PC-3 (cell line): ENCODE results near the gene HSD17B4. TPM values are rescaled to one million over a fixed set of nuclear protein-coding genes. Genes with fewer than 3 reads are reported as not detected.

ENCODE experiments used
- ATAC-seq: fragments of 200-7000 bp; cut with Tn5 transposase; 2 replicates; pipeline ENCODE4 v1.9.1; 2020; ENCODE audit warnings: mild to moderate bottlenecking, moderate library complexity
- BruUV-seq: library from RNA; stranded (reverse); fragments of 400-500 nt; replicated peaks from 2 replicates; lab custom pipeline; 2021; lab: Mats Ljungman, UMichigan
- CTCF ChIA-PET: fragments of 300-600 bp; sonication (Branson Sonifier 250); formaldehyde crosslinking; loops from one replicate; lab custom pipeline; 2022; ENCODE audit warnings: antibody characterized with exemption; lab: Charles Lee
- POLR2A ChIA-PET: fragments of 300-600 bp; sonication (Branson Sonifier 250); formaldehyde crosslinking; loops from one replicate; lab custom pipeline; 2022; ENCODE audit warnings: antibody characterized with exemption; ENCODE audit not compliant: unreplicated experiment; lab: Charles Lee
- DNase-seq: peaks from one replicate; pipeline ENCODE4 v3.0.0-alpha.2; 2015
- H2AFZ ChIP-seq: fragments of 300-600 bp; sonication (generic); 2 replicates; pipeline ENCODE4 v1.6.0; 2016; ENCODE audit warnings: antibody characterized with exemption, low read length
- H3F3A ChIP-seq: fragments of 300-600 bp; sonication (generic); one replicate; pipeline ENCODE4 v1.6.0; 2017; ENCODE audit warnings: antibody characterized with exemption, low read length, control low read depth, mild to moderate bottlenecking; ENCODE audit not compliant: unreplicated experiment
- H3K27ac ChIP-seq: fragments of 300-600 bp; sonication (generic); 2 replicates; pipeline ENCODE4 v1.5.1; 2016; ENCODE audit warnings: mild to moderate bottlenecking, low read length
- H3K27me3 ChIP-seq: fragments of 300-600 bp; sonication (generic); 2 replicates; pipeline ENCODE4 v1.6.1; 2016; ENCODE audit warnings: low read length, mixed read lengths
- H3K36me3 ChIP-seq: fragments of 300-600 bp; sonication (generic); 2 replicates; pipeline ENCODE4 v1.6.1; 2016; ENCODE audit warnings: low read depth, mixed run types, low read length, mixed read lengths
- H3K4me1 ChIP-seq: fragments of 300-600 bp; sonication (generic); 2 replicates; pipeline ENCODE4 v1.5.1; 2016; ENCODE audit warnings: low read length; ENCODE audit not compliant: insufficient read depth
- H3K4me2 ChIP-seq: fragments of 300-600 bp; sonication (generic); 2 replicates; pipeline ENCODE4 v1.6.0; 2016; ENCODE audit warnings: low read length
- H3K4me3 ChIP-seq: fragments of 300-600 bp; sonication (generic); 2 replicates; pipeline ENCODE4 v1.5.1; 2016; ENCODE audit warnings: mild to moderate bottlenecking, low read length, mixed read lengths
- H3K79me2 ChIP-seq: fragments of 300-600 bp; sonication (generic); 2 replicates; pipeline ENCODE4 v1.6.1; 2017; ENCODE audit warnings: low read length, mixed read lengths
- H3K9ac ChIP-seq: fragments of 300-600 bp; sonication (generic); 2 replicates; pipeline ENCODE4 v1.6.0; 2016; ENCODE audit warnings: mild to moderate bottlenecking, low read length
- H3K9me2 ChIP-seq: fragments of 300-600 bp; sonication (generic); replicated peaks from 2 replicates; pipeline ENCODE4 v1.6.1; 2016; ENCODE audit warnings: mixed run types, low read length, mixed read lengths
- H3K9me3 ChIP-seq: fragments of 300-600 bp; sonication (generic); 2 replicates; pipeline ENCODE4 v1.6.1; 2016; ENCODE audit warnings: low read length, mixed read lengths
- H4K20me1 ChIP-seq: fragments of 300-600 bp; sonication (generic); 2 replicates; pipeline ENCODE4 v1.6.1; 2016; ENCODE audit warnings: low read length, mixed read lengths
- CTCF ChIP-seq: fragments of 300-600 bp; sonication (generic); conservative IDR thresholded peaks from 2 replicates; pipeline ENCODE4 v1.5.1; 2017; ENCODE audit warnings: antibody characterized with exemption, low read depth, mild to moderate bottlenecking, low read length
- EZH2 ChIP-seq: fragments of 300-600 bp; sonication (generic); IDR thresholded peaks from one replicate; pipeline ENCODE4 v1.6.1; 2017; ENCODE audit warnings: antibody characterized with exemption, mild to moderate bottlenecking, low read length; ENCODE audit not compliant: unreplicated experiment
- EZH2phosphoT487 ChIP-seq: fragments of 300-600 bp; sonication (generic); IDR thresholded peaks from 2 replicates; pipeline ENCODE4 v1.6.1; 2018; ENCODE audit warnings: mild to moderate bottlenecking, antibody characterized with exemption, low read length, borderline replicate concordance
- intact Hi-C: fragments of 100-400 bp; cut with micrococcal nuclease; formaldehyde crosslinking; loops from 2 replicates; pipeline ENCODE4 v1.9.0; 2023
- total RNA-seq: library from RNA; depleted of rRNA; stranded (reverse); fragments of >200 nt; gene quantifications from 2 replicates; pipeline ENCODE4 v1.2.3, GENCODE V29; 2014

HSD17B4 gene
- total RNA-seq, 1 experiment from 2014 or later: 165 TPM

DNA sequence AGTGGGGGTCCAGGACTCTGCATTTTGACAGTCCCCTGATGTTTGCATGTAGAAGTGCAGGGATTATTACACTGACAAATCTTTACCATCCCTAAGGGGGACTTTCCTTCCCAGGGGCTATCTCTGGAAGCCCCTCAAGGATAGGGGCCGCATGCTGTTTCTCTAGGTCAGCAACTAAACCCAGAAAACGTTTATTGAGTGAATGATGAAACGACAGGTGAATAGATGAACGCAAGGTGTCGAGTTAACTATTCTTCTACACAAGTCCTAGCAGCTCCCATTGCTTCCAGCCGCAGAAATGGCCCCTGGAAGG, 281 bp upstream of the HSD17B4 start:
- Histone ChIP-seq H2AFZ (peak overlapping the region; percentile 92), H3K4me2 (peak overlapping the region; percentile 92), H3K9me2 (no peaks in the 10 kb centered on the region), H3K4me1 (peaks cover 8% of the 10 kb centered on the region; the same call in 1 of the 2 replicates), H3K27me3 (no peaks in the 10 kb centered on the region), H3K36me3 (no peaks in the 10 kb centered on the region), H3K27ac (no peak overlapping the region), H3F3A (no peaks in the 10 kb centered on the region), H4K20me1 (no peaks in the 10 kb centered on the region; the same call in 1 of the 2 replicates), H3K4me3 (peak overlapping the region; percentile 94; the same call in 1 of the 2 replicates), H3K9ac (no peak overlapping the region), H3K9me3 (no peaks in the 10 kb centered on the region), H3K79me2 (peaks cover 20% of the 10 kb centered on the region)
- ChIA-PET CTCF (no interaction called here), POLR2A (interaction anchor here (0.5 kb wide), 1 partner anchor 177 kb away, joined by 4 read pairs; no protein-coding TSS in a partner anchor)
- intact Hi-C loops: no loop called here
- ATAC-seq (no peak), DNase-seq (no peak)
- BruUV-seq: no TSS peak
- TF ChIP-seq EZH2 (no peak), CTCF (no peak), EZH2phosphoT487 (no peak)

- peak; percentile 19 for DNase-seq
- no peak for TF ChIP-seq EZH2
- no peak for TF ChIP-seq EZH2phosphoT487
- no peak for TF ChIP-seq CTCF
- Histone ChIP-seq H3K4me2 (peak overlapping the region; percentile 92), H3K9me3 (no peaks in the 10 kb centered on the region), H3K9me2 (no peaks in the 10 kb centered on the region), H3K4me1 (peaks cover 8% of the 10 kb centered on the region; the same call in 1 of the 2 replicates), H3K27me3 (no peaks in the 10 kb centered on the region), H3K4me3 (peak overlapping the region; percentile 94), H3K27ac (0 out of 2 replicates have a peak overlapping the region, but pooled peaks have one; percentile 56), H3K79me2 (peaks cover 20% of the 10 kb centered on the region), H3F3A (no peaks in the 10 kb centered on the region), H3K36me3 (no peaks in the 10 kb centered on the region), H3K9ac (peak overlapping the region; percentile 75), H2AFZ (peak overlapping the region; percentile 92), H4K20me1 (no peaks in the 10 kb centered on the region; the same call in 1 of the 2 replicates)
- peak; percentile 19 for ATAC-seq
- no TSS peak for BruUV-seq
- ChIA-PET POLR2A (interaction anchor here (0.6 kb wide), 1 partner anchor 382 kb away, joined by 3 read pairs; the partner anchor contains the start of gene DMXL1), CTCF (no interaction called here)
- intact Hi-C loops: no loop called here
Observed at GRCh38 chr5:119453040-119453373, 710 bp downstream of the HSD17B4 start.

- H3K9ac ChIP-seq: no peak overlapping the region
- no peaks in the 10 kb centered on the region for H3K27me3 ChIP-seq
- ChIA-PET CTCF (no interaction called here), POLR2A (no interaction called here)
- H3K4me1 ChIP-seq: peaks cover 8% of the 10 kb centered on the region; the same call in 1 of the 2 replicates
- H3K4me2 ChIP-seq: no peak overlapping the region
- no peaks in the 10 kb centered on the region; the same call in 1 of the 2 replicates for H4K20me1 ChIP-seq
- H2AFZ ChIP-seq: no peak overlapping the region
- no peaks in the 10 kb centered on the region for H3K9me3 ChIP-seq
- no TSS peak for BruUV-seq
- H3K36me3 ChIP-seq: no peaks in the 10 kb centered on the region
- no peak overlapping the region for H3K4me3 ChIP-seq
- H3K9me2 ChIP-seq: no peaks in the 10 kb centered on the region
- no peak overlapping the region for H3K27ac ChIP-seq
- ATAC-seq: no peak
- H3F3A ChIP-seq: no peaks in the 10 kb centered on the region
- intact Hi-C loops: no loop called here
- TF ChIP-seq EZH2phosphoT487: no peak
- TF ChIP-seq EZH2: no peak
- no peak for TF ChIP-seq CTCF
- peaks cover 20% of the 10 kb centered on the region for H3K79me2 ChIP-seq
- no peak for DNase-seq
Observed at GRCh38 chr5:119454171-119454570, 1.9 kb downstream of the HSD17B4 start.
